ENCODE results near the gene TAC3. TPM values are rescaled to one million over a fixed set of nuclear protein-coding genes. Genes with fewer than 3 reads are reported as not detected.

Gene TAC3
- total RNA-seq, 1 experiment from 2014 or later: 3.1 TPM

DNA sequence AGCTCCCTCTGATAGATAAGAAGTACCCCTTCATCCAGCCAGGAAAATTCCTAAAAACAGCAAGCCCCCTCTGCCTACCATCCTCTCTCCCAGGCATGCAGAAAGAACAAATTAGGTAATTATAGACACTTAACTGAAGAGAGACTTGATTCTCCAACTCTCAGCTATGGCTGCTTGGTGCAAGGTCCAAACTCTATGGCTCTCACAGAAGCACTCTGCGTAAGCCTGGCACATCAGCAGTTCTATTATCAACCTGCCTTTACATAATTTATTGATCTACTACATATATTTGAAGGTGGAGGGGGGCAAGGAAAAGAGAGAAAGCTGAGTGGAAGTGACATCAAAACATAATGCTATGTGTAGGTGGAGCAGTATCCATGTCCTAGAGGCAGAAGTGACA is 34.7 kb upstream of the TAC3 start:
- Histone ChIP-seq H3K4me1 (peaks cover 22% of the 10 kb centered on the region), H3K9me3 (no peaks in the 10 kb centered on the region), H3K27me3 (replicated peaks; ENCODE audit: control insufficient read depth, insufficient read depth, low read length) (no peaks in the 10 kb centered on the region), H3K4me3 (ENCODE audit: low read depth, low read length) (no peak overlapping the region), H3K36me3 (ENCODE audit: control insufficient read depth, insufficient read depth, low read length) (peaks cover 5% of the 10 kb centered on the region; the same call in 1 of the 2 replicates)
- no peak overlapping the region for H3K4me3 Mint-ChIP-seq (ENCODE audit: unreplicated experiment)
- H3K27me3 Mint-ChIP-seq (ENCODE audit: insufficient read depth, unreplicated experiment): no peaks in the 10 kb centered on the region
- TF ChIP-seq, protein P1, sequence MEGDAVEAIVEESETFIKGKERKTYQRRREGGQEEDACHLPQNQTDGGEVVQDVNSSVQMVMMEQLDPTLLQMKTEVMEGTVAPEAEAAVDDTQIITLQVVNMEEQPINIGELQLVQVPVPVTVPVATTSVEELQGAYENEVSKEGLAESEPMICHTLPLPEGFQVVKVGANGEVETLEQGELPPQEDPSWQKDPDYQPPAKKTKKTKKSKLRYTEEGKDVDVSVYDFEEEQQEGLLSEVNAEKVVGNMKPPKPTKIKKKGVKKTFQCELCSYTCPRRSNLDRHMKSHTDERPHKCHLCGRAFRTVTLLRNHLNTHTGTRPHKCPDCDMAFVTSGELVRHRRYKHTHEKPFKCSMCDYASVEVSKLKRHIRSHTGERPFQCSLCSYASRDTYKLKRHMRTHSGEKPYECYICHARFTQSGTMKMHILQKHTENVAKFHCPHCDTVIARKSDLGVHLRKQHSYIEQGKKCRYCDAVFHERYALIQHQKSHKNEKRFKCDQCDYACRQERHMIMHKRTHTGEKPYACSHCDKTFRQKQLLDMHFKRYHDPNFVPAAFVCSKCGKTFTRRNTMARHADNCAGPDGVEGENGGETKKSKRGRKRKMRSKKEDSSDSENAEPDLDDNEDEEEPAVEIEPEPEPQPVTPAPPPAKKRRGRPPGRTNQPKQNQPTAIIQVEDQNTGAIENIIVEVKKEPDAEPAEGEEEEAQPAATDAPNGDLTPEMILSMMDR (IDR thresholded peaks at IDR 0.05; ENCODE audit: insufficient read depth in 1 of 2, low read depth in 1 of 2, low read length in 1 of 2, severe bottlenecking in 1 of 2, unreplicated experiment in 1 of 2): no peak
- H3K4me1 Mint-ChIP-seq (ENCODE audit: low read depth, unreplicated experiment): peaks cover 28% of the 10 kb centered on the region
- no peak for DNase-seq
- no peak overlapping the region for H3K27ac Mint-ChIP-seq (ENCODE audit: unreplicated experiment)
- ChIA-PET POLR2A (no interaction called here), CTCF (interaction anchor here (0.6 to 1.6 kb wide), 3 partner anchors 12 to 77 kb away, joined by 3 to 8 read pairs (median 4); no protein-coding TSS in a partner anchor)
- no peaks in the 10 kb centered on the region for H3K9me3 Mint-ChIP-seq (ENCODE audit: unreplicated experiment)
- H3K36me3 Mint-ChIP-seq (ENCODE audit: insufficient read depth, unreplicated experiment): no peaks in the 10 kb centered on the region
- intact Hi-C loops (cut with micrococcal nuclease; ENCODE audit: unreplicated experiment): no loop called here
- BruUV-seq (replicated peaks): no TSS peak

DNA sequence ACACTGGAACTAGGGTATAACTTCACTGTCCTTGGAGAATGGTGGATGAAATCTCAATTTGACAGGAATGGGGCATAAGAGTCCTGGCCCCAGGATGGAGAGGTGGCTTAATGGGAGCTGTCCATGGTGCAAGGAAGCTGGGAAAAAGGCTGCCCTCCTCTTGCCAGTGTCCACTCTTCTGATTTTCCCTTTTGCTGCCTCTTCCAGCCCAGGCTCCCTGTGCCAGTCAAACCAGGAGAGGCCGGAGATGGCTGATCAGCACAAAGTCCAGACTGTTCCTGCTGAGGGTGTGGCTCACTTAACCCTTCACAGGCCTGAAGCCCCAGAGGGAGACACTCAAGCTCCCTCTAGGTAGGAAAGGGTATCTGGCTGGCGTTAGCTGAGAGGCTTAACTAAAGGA is 33.6 kb upstream of the TAC3 start, which contains the start of gene MYO1A:
TSS of gene MYO1A (minus strand) at position 240 of the 400 bp plus-strand sequence. CDS start 1,806 bp downstream, outside the sequence.
- CTCF ChIA-PET: interaction anchor here (0.6 to 1.7 kb wide), 4 partner anchors 19 to 48 kb away, joined by 3 to 8 read pairs (median 4); no protein-coding TSS in a partner anchor
- TF ChIP-seq, protein P1 (IDR thresholded peaks at IDR 0.05; ENCODE audit: insufficient read depth in 1 of 2, low read depth in 1 of 2, low read length in 1 of 2, severe bottlenecking in 1 of 2, unreplicated experiment in 1 of 2): no peak
- peak within 1 kb of the TSS; percentile 27 for H3K27ac Mint-ChIP-seq (ENCODE audit: unreplicated experiment)
- H3K36me3 ChIP-seq (ENCODE audit: control insufficient read depth, insufficient read depth, low read length): peaks cover 5% of the 10 kb centered on the region; the same call in 1 of the 2 replicates
- POLR2A ChIA-PET: interaction anchor here (0.8 kb wide), 1 partner anchor 32 kb away, joined by 12 read pairs; no protein-coding TSS in a partner anchor
- peak within 1 kb of the TSS; percentile 25 for H3K4me3 ChIP-seq (ENCODE audit: low read depth, low read length)
- H3K27me3 Mint-ChIP-seq (ENCODE audit: insufficient read depth, unreplicated experiment): no peaks in the 10 kb centered on the region
- peak; percentile 49 to 57 for DNase-seq
- H3K9me3 ChIP-seq: no peaks in the 10 kb centered on the region
- peaks cover 28% of the 10 kb centered on the region for H3K4me1 Mint-ChIP-seq (ENCODE audit: low read depth, unreplicated experiment)
- peak within 1 kb of the TSS; percentile 57 for H3K4me3 Mint-ChIP-seq (ENCODE audit: unreplicated experiment)
- intact Hi-C loops (cut with micrococcal nuclease; ENCODE audit: unreplicated experiment): no loop called here
- no peaks in the 10 kb centered on the region for H3K9me3 Mint-ChIP-seq (ENCODE audit: unreplicated experiment)
- no TSS peak for BruUV-seq (replicated peaks)
- no peaks in the 10 kb centered on the region for H3K36me3 Mint-ChIP-seq (ENCODE audit: insufficient read depth, unreplicated experiment)
- no peaks in the 10 kb centered on the region for H3K27me3 ChIP-seq (replicated peaks; ENCODE audit: control insufficient read depth, insufficient read depth, low read length)
- H3K4me1 ChIP-seq: peaks cover 22% of the 10 kb centered on the region

DNA sequence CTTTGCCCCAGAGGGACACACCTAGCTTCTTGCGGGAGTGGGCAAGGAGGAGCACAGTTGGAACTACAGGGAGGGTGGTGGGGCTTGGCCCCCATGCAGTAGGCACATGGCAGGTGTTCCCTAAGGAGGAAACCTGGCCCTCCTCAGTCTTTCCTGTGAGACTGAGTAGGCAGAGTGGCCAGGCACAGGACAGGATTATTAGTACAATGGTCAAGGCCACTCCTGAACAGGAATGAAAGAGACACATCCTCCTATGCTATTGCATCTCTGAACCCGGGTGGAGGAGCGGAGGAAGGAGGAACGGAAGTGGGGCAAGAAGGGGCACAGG is 32.8 kb upstream of the TAC3 start:
- Histone ChIP-seq H3K27me3 (replicated peaks; ENCODE audit: control insufficient read depth, insufficient read depth, low read length) (no peaks in the 10 kb centered on the region), H3K4me1 (peaks cover 22% of the 10 kb centered on the region), H3K9me3 (no peaks in the 10 kb centered on the region), H3K36me3 (ENCODE audit: control insufficient read depth, insufficient read depth, low read length) (peaks cover 5% of the 10 kb centered on the region; the same call in 1 of the 2 replicates), H3K4me3 (ENCODE audit: low read depth, low read length) (peak overlapping the region; percentile 25)
- no peaks in the 10 kb centered on the region for H3K27me3 Mint-ChIP-seq (ENCODE audit: insufficient read depth, unreplicated experiment)
- ChIA-PET CTCF (interaction anchor here (0.6 to 1.7 kb wide), 2 partner anchors 18 to 54 kb away, joined by 3 to 5 read pairs; no protein-coding TSS in a partner anchor), POLR2A (no interaction called here)
- H3K9me3 Mint-ChIP-seq (ENCODE audit: unreplicated experiment): no peaks in the 10 kb centered on the region
- BruUV-seq (replicated peaks): TSS peak; percentile 17
- peak overlapping the region; percentile 27 for H3K27ac Mint-ChIP-seq (ENCODE audit: unreplicated experiment)
- H3K36me3 Mint-ChIP-seq (ENCODE audit: insufficient read depth, unreplicated experiment): no peaks in the 10 kb centered on the region
- TF ChIP-seq, protein P1 (IDR thresholded peaks at IDR 0.05; ENCODE audit: insufficient read depth in 1 of 2, low read depth in 1 of 2, low read length in 1 of 2, severe bottlenecking in 1 of 2, unreplicated experiment in 1 of 2): no peak
- intact Hi-C loops (cut with micrococcal nuclease; ENCODE audit: unreplicated experiment): no loop called here
- H3K4me3 Mint-ChIP-seq (ENCODE audit: unreplicated experiment): peak overlapping the region; percentile 57
- DNase-seq: no peak
- peaks cover 28% of the 10 kb centered on the region for H3K4me1 Mint-ChIP-seq (ENCODE audit: low read depth, unreplicated experiment)

All from Caco-2 (cell line).